NB4 (cell line): ENCODE results near the gene NOP9.

Experiments used
- POLR2A ChIP-seq: IDR thresholded peaks from 2 replicates; pipeline ENCODE4 v1.6.1; 2011; ENCODE audit warnings: mild to moderate bottlenecking; ENCODE audit not compliant: insufficient read length; ENCODE audit errors: extremely low read depth
- TF ChIP-seq, protein P1 (sequence below): IDR thresholded peaks from one replicate; pipeline ENCODE4 v1.5.1; 2012; ENCODE audit warnings: low read depth, low read length
- TF ChIP-seq, protein P2 (sequence below): IDR thresholded peaks from 2 replicates; pipeline ENCODE4 v1.6.1; 2011; ENCODE audit warnings: low read depth, low read length

DNA sequence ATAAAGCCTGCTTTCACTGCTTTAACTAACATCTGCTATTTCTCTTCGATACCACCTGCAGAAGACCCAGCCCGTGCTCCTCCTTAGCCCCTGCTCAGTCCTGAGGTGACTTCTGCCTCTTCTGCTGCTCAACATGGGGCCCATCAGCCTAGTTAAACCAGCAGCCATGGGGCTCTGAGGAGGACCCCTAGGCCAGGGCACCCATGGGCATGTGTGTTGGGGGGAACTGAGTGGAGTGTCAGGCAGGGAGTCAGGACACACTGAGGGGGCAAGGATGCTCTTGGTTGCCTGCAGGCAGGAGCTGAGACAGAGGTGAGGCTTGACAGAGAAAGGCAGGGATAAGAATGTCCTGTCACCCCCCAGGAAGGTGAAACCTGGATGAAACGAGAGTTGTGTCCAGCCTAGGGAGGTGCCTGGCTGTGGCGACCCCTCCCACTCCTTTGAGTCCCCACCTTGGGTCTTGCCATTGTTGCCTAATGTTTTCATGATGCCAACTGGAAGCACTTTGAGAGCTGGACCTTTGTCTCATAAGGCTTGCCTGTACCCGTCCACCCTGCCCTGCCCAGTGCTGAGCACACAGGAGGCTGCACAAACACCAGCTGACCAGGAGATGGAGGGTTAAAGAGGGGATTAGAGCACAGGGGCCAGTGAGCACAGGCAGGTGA is 15.7 kb upstream of the NOP9 start:
- TF ChIP-seq, protein P1, sequence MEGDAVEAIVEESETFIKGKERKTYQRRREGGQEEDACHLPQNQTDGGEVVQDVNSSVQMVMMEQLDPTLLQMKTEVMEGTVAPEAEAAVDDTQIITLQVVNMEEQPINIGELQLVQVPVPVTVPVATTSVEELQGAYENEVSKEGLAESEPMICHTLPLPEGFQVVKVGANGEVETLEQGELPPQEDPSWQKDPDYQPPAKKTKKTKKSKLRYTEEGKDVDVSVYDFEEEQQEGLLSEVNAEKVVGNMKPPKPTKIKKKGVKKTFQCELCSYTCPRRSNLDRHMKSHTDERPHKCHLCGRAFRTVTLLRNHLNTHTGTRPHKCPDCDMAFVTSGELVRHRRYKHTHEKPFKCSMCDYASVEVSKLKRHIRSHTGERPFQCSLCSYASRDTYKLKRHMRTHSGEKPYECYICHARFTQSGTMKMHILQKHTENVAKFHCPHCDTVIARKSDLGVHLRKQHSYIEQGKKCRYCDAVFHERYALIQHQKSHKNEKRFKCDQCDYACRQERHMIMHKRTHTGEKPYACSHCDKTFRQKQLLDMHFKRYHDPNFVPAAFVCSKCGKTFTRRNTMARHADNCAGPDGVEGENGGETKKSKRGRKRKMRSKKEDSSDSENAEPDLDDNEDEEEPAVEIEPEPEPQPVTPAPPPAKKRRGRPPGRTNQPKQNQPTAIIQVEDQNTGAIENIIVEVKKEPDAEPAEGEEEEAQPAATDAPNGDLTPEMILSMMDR = no peak
- TF ChIP-seq POLR2A = no peak
- TF ChIP-seq, protein P2, sequence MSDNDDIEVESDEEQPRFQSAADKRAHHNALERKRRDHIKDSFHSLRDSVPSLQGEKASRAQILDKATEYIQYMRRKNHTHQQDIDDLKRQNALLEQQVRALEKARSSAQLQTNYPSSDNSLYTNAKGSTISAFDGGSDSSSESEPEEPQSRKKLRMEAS = no peak
